ENCODE data around the gene S100A14.
"Not testable (repeated sequence)": the region's sequence is repeated elsewhere in the genome, so short reads cannot be mapped to it uniquely, and the experiment has no call there.

DNA sequence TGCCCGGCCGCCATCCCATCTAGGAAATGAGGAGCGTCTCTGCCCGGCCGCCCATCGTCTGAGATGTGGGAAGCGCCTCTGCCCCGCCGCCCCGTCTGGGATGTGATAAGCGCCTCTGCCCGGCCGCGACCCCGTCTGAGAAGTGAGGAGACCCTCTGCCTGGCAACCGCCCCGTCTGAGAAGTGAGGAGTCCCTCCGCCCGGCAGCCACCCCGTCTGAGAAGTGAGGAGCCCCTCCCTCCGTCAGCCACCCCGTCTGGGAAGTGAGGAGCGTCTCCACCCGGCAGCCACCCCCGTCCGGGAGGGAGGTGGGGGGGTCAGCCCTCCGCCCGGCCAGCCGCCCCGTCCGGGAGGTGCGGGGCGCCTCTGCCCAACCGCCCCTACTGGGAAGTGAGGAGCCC is 33.3 kb downstream of the S100A14 start:
- TF ChIP-seq CTCF (IDR thresholded peaks at IDR 0.05); MYC (IDR thresholded peaks at IDR 0.05; ENCODE audit: borderline replicate concordance, low read length); REST (IDR thresholded peaks at IDR 0.05); POLR2A (IDR thresholded peaks at IDR 0.05; ENCODE audit: low read length); KDM1A (IDR thresholded peaks at IDR 0.05; ENCODE audit: low read depth): not testable (repeated sequence)
- TF ChIP-seq, protein P1, sequence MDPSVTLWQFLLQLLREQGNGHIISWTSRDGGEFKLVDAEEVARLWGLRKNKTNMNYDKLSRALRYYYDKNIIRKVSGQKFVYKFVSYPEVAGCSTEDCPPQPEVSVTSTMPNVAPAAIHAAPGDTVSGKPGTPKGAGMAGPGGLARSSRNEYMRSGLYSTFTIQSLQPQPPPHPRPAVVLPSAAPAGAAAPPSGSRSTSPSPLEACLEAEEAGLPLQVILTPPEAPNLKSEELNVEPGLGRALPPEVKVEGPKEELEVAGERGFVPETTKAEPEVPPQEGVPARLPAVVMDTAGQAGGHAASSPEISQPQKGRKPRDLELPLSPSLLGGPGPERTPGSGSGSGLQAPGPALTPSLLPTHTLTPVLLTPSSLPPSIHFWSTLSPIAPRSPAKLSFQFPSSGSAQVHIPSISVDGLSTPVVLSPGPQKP (IDR thresholded peaks at IDR 0.05; ENCODE audit: low read depth, low read length), result not testable (repeated sequence)

Measured in A549 (cell line).